HL-60/S4 treated with retinoic acid at 250 ng/mL for 4 days and 3 days (cell line): ENCODE results near the gene CPEB3.

Experiments
- in situ Hi-C: fragments of 300-500 bp; cut with MboI; formaldehyde crosslinking; loops from 2 replicates; pipeline ENCODE4 v1.7.0; 2022; ENCODE audit warnings: low sequenced_read_pairs

Gene CPEB3

GRCh38 chr10:92268748-92269147 lies 22.1 kb downstream of the CPEB3 start:
- in situ Hi-C loops: no loop called here

DNA sequence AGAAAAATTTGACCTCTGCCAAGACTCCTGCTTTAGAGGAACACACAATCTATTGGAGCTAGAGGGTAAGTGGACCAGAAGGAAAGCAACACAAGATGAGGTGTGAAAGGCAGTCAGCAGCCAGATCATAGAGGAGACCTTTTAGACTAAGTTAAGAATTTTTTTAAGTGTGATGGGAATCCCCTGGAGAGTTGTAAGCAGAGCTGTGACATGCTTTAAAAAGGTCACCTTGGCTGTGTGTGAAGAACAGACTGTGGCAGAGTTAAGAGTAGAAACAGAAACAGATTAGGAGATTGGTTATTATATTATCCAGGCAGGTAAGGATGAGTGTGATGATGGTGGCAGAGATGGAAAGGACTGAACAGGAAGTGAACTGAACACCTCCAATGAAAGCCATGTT lies 23.5 kb downstream of the CPEB3 start:
- in situ Hi-C loops: no loop called here

DNA sequence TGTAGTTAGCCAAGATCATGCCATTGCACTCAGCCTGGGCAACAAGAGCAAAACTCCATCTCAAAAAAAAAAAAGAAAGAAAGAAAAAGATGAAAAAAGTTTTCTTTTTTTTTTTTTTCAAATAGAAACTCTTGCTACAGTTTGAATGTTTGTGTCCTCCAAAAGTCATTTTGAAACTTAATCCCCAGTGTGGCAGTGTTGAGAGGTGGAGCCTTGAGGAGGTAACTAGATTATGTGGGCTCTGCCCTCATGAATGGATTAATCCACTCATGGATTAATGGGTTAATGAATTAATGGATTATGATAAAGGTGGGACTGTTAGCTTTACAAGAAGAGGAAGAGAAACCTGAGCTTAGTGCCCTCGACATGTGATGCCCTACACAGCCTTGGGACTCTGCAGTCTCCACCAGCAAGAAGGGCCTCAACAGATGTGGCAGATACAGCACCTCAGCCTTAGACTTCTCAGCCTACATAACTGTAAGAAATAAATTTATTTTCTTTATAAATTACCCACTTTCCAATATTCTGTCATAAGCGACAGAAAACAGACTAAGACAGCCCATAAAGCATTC lies 25.1 kb downstream of the CPEB3 start:
- in situ Hi-C loops: no loop called here

GRCh38 chr10:92264249-92264648 lies 26.6 kb downstream of the CPEB3 start:
- in situ Hi-C loops: no loop called here

GRCh38 chr10:92263396-92263795 lies 27.5 kb downstream of the CPEB3 start:
- in situ Hi-C loops: no loop called here

- in situ Hi-C loops: no loop called here
These were observed 42.3 kb downstream of the CPEB3 start for GRCh38 chr10:92248566-92248965.

DNA sequence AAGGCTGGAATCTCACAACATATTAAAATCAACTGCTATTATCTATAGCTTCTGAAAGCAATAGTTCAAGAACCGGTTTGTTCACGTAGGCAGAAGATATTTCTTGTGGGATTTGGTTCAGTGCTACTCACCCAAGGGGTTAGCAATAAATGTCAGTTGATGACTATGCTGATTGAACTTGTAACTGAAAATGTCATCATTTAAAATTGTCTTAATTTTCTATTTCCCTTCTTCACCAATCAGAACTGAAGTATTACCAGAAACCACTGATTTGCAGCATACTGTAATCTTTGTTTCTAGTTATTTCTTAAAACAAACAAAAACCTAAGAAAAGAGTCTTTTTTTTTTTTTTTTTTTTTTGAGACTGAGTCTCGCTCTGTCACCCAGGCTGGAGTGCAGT lies 46.1 kb downstream of the CPEB3 start:
- in situ Hi-C loops: no loop called here

DNA sequence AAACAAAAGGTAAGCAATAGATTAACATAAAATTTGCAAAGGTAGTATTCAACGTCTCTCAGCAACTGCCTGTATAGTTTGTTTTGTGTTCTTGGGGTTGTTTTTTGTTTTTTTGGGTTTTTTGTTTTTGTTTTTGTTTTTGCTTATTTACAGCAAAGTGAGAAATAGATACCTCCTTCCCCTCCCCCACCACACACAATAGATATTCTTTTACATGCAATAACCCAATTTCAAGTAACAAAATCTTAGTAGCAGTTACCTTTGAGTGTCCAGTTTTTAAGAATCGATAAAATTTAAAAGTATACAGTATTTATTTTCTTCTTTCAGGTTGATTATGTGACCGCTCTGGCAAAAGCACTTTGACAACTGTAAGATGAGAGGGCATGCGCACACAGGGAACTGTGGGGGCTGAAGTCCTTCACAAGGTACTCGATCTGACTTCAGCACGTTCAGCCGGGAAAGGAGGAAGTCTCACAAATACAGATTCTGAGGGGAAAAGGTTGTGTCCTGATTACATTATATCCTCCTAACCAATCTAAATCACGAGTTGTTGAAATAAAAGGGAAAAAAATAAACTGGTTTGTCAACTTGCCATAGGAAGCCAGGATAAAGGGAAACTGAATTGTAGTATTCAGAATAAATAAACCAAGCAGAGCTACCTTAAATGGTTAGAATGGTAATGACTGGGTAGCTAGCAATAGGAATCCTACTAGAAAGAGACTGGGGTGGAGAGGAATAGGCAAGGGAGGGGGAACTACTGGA lies 47.8 kb downstream of the CPEB3 start:
- in situ Hi-C loops: no loop called here

DNA sequence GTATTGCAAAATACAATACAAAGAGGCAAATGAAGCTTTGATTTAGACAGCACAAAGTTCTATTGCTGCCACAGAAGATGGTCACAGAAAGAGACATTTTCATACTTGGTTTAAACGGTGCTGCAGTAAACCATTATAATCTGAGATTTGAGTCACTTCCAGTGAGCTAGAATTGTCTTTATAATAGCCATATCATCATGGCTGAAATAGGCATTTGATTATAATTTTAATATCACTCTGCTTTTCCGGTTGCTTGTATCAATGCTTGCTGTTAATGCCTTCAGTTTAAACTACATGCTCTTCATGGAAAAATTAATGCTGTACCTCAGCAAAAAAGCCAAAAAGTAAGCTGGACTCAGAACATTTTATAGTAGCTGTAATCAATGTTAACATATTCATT lies 48.5 kb downstream of the CPEB3 start:
- in situ Hi-C loops: no loop called here

- in situ Hi-C loops: no loop called here
These were observed 49.4 kb downstream of the CPEB3 start for GRCh38 chr10:92241501-92241900.

DNA sequence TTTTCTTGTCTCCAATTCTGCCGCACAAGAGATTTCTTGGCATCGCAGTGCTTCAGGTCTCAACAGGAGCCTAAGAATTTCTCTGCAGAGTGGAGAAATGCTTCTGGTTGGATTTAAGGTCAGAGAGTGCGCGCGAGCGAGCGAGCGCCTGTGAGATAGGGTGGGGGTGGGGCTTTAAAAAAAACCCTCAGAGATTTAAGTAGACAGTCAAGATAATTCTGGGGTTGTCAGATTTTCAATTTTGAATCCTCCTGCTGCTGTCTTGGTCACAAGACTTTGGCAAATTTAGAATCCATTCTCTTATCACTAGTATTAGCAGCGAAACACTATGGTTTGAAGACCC lies 49.7 kb downstream of the CPEB3 start:
- in situ Hi-C loops: no loop called here

GRCh38 chr10:92240289-92241157 lies 50.4 kb downstream of the CPEB3 start:
- in situ Hi-C loops: no loop called here

DNA sequence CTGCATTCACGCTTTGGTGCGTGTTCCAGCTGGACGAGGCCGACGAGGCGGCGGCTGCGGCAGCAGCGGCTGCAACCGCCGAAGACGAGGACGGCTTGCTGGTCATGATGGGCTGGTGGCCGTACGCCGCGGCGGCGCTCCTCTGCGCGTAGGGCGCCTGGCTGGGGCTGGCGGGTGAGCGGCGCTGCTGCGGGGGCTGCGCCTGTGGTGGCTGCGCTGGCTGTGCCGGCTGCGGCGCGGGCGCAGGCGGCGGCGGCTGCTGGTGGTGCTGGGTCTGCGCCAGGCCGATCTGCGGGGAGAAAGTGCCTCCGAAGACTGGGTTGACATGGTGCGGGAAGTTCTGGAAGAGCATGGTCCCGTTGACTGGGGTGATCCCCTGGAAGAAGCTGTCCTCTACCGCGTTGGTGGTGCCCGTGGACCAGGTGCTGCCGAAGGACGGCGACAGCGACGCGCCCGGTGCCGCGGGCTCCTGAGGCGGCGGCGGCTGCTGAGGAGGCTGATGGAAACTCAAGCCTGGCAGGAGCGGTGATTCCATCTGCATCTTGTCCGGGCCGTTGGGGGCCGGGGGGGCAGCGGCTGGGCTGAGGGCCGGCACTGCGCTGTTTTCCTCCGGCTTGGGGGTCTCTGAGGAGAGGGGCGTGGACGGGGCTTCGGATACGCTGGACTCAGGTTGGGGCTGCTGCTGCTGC lies 51.1 kb downstream of the CPEB3 start:
- in situ Hi-C loops: no loop called here

DNA sequence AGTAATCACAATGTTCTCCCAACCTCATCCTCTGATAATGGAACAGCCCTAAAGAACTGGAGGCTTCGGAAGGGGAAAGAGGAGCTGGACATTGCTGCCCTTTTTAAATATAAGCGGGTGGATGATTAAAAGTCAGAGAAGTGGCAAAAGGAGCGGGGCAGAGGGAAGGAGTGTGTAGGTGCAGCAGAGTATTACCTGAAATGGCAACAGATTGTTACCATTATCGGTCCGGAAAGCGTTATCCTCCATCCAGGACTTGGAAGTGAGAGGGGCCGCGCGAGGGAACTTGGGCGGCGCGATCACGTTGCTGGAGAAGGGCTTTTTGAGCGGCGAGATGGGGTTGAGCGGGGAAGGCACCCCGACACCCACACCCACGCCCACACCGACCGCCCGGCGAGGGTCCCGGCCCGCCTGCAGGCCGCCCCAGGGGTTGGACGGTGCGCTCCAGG lies 51.7 kb downstream of the CPEB3 start:
- in situ Hi-C loops: no loop called here

DNA sequence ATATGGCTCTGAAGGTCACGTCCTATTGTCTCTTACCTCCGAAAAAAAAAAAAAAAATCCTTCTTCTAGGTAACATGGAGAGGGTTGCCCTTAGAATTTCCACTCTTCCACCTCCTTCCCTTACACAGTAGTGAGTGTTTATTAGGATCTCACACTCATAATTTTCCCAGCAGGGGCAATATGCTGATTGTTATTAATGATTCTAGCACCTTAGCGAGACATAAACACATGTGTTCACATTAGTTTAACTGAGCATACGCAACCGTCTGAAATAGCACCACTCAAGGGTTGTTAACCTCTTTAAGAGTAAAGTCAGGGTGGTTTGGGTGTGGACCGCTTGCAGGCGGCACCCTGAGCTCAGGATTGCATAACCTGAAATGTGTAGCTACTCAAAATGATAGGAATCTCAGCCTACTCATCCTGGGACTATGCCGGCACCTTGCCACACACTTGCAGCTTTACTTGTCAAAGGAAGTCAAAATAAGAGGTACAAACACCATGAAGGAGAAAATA lies 52.2 kb downstream of the CPEB3 start:
- in situ Hi-C loops: no loop called here

DNA sequence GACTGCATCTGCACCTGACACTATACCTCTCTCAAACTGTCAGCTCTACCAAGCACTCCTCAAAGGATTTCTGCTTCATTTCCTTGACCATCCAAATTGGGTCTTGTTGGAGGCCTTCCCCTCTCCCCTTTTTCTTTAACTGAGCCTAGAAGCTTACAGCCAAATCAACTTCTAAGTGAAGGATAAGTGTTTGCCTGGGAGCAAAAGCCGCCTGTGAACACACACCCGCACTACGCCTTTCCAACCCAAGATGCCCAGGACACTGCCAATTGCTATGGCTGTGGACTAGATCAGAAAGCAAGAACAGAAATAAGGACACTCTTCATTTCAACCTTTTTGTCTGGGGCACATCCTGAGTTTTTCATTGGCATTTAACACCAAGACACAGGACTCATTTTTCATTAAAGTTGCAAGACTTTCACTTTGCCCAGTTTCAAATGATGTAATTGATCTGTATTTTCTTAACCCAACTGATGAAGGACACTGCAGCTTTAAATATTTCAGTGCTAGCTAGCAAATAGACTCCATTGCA lies 52.8 kb downstream of the CPEB3 start:
- in situ Hi-C loops: no loop called here

DNA sequence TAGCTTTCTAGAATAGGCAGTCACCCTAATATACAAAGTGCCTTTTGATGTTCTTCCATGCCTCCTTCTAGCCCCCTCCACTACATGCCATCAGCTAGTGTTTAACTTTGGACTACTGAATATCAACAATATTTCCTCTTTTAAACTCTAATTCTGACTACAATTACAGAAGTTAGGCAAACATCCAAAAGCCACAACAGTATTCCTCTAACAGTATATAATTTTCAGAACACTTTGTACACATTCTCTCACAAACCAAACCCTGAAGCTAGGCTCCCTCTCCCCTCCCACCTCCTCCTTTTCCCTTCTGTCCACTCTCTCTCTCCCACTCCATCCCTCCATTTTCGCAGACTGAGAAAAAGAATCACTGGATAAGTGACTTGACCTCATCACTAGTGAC lies 59.7 kb downstream of the CPEB3 start:
- in situ Hi-C loops: no loop called here

- in situ Hi-C loops: no loop called here
These were observed 68.1 kb downstream of the CPEB3 start for GRCh38 chr10:92222603-92223262.

GRCh38 chr10:92219559-92219958 lies 71.3 kb downstream of the CPEB3 start:
- in situ Hi-C loops: no loop called here

DNA sequence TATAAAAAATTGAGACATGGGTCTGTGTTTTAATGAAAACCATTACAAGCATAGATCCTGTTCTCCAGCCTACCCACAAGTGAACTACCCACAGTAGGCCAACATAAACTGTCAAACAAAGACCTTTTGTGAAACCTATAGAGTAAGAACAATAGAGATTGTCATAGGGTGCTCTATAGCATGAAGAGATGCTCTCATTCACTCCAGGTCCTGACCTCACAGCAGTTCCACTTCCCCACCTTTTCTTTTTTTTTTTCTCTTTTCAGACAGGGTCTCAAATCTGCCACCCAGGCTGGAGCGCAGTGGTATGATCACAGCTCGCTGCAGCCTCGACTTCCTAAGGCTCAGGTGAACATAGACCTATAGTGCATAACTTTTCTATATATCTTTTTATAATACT lies 72.3 kb downstream of the CPEB3 start:
- in situ Hi-C loops: no loop called here
